Astrocyte (in vitro differentiated cells and primary cell): ENCODE data around the gene ACER1. TPM values are rescaled to one million over a fixed set of nuclear protein-coding genes. Genes with fewer than 3 reads are reported as not detected.

Experiments
- DNase-seq: peaks from one replicate; pipeline ENCODE4 v3.0.0-alpha.2; 2010; ENCODE audit warnings: low read depth
- FAIRE-seq: peaks from 2 replicates; lab custom pipeline; 2011; peaks lifted over from hg19 to GRCh38; lab: Jason Lieb, UNC
- H2AFZ ChIP-seq: 2 replicates; pipeline ENCODE4 v1.6.0; 2012; ENCODE audit warnings: low read depth, low read length, inconsistent platforms
- H3K27ac ChIP-seq: 2 replicates; pipeline ENCODE4 v1.5.1; 2011; ENCODE audit warnings: low read depth, low read length, inconsistent platforms
- H3K27me3 ChIP-seq: 2 replicates; pipeline ENCODE4 v1.6.0; 2011; ENCODE audit warnings: low read length, inconsistent platforms; ENCODE audit not compliant: insufficient read depth
- H3K36me3 ChIP-seq: 2 replicates; pipeline ENCODE4 v1.5.1; 2011; ENCODE audit warnings: low read length, inconsistent platforms; ENCODE audit not compliant: insufficient read depth
- H3K4me1 ChIP-seq: 2 replicates; pipeline ENCODE4 v1.5.1; 2011; ENCODE audit warnings: low read length, inconsistent platforms; ENCODE audit not compliant: insufficient read depth
- H3K4me2 ChIP-seq: 2 replicates; pipeline ENCODE4 v1.6.0; 2012; ENCODE audit warnings: low read length, inconsistent platforms
- H3K4me3 ChIP-seq: 2 replicates; pipeline ENCODE4 v1.5.1; 2011; ENCODE audit warnings: low read depth, mild to moderate bottlenecking, low read length, inconsistent platforms; ENCODE audit not compliant: insufficient read depth
- H3K79me2 ChIP-seq: 2 replicates; pipeline ENCODE4 v1.6.0; 2012; ENCODE audit warnings: mild to moderate bottlenecking, low read length, inconsistent platforms; ENCODE audit not compliant: insufficient read depth
- H3K9ac ChIP-seq: 2 replicates; pipeline ENCODE4 v1.6.0; 2012; ENCODE audit warnings: mild to moderate bottlenecking, low read length, inconsistent platforms
- H3K9me3 ChIP-seq: 2 replicates; pipeline ENCODE4 v1.5.1; 2012; ENCODE audit warnings: low read depth, mild to moderate bottlenecking, low read length, inconsistent platforms; ENCODE audit not compliant: insufficient read depth
- H4K20me1 ChIP-seq: 2 replicates; pipeline ENCODE4 v1.6.0; 2012; ENCODE audit warnings: low read length, inconsistent platforms; ENCODE audit not compliant: insufficient read depth
- H3K27ac Mint-ChIP-seq: one replicate; pipeline ENCODE4 v1.8.0; 2021; ENCODE audit warnings: mild to moderate bottlenecking, mixed read lengths; ENCODE audit not compliant: unreplicated experiment
- H3K27me3 Mint-ChIP-seq: one replicate; pipeline ENCODE4 v1.8.0; 2021; ENCODE audit warnings: low read depth, mixed read lengths; ENCODE audit not compliant: unreplicated experiment
- H3K36me3 Mint-ChIP-seq: one replicate; pipeline ENCODE4 v1.8.0; 2021; ENCODE audit warnings: low read depth, mixed read lengths; ENCODE audit not compliant: unreplicated experiment
- H3K4me1 Mint-ChIP-seq: one replicate; pipeline ENCODE4 v1.8.0; 2021; ENCODE audit warnings: low read depth, mixed read lengths; ENCODE audit not compliant: unreplicated experiment
- H3K4me3 Mint-ChIP-seq: one replicate; pipeline ENCODE4 v1.8.0; 2021; ENCODE audit warnings: mild to moderate bottlenecking, moderate library complexity, mixed read lengths; ENCODE audit not compliant: unreplicated experiment
- H3K9me3 Mint-ChIP-seq: one replicate; pipeline ENCODE4 v1.8.0; 2021; ENCODE audit warnings: mild to moderate bottlenecking, mixed read lengths; ENCODE audit not compliant: unreplicated experiment
- EZH2 ChIP-seq: IDR thresholded peaks from 2 replicates; pipeline ENCODE4 v1.6.1; 2012; ENCODE audit warnings: mild to moderate bottlenecking, low read length, inconsistent platforms; ENCODE audit not compliant: insufficient read depth
- total RNA-seq: library from RNA; stranded (reverse); gene quantifications from 2 replicates; pipeline ENCODE4 v1.2.1, GENCODE V29; 2021
- TF ChIP-seq, protein P1 (sequence below): IDR thresholded peaks from 2 replicates; pipeline ENCODE4 v1.5.1; 2011; ENCODE audit warnings: low read depth, mild to moderate bottlenecking, inconsistent platforms, low read length, moderate library complexity; ENCODE audit not compliant: insufficient read depth

The ACER1 gene
- total RNA-seq, 1 donor from 2014 or later: not detected

DNA sequence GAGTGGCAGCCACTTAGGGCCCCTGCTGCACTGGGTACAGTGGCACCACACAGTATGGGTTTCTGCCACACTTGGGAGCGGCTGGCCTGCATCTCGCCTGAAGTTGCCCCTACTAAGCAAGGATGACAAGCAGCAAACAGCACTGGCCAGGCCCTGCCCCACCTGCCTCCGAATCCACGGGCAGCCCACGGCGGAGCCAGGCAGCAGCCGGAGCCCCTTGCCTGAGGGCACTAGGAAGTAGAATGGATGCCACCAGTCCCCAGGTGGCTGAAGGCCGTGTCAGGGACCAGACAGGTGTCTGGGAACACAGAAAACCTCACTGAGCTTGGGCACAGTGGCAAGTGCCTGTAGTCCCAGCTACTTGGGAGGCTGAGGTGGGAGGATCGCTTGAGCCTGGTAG is 73.0 kb downstream of the ACER1 start:
- Mint-ChIP-seq H3K4me3 (no peak overlapping the region), H3K27me3 (no peaks in the 10 kb centered on the region), H3K27ac (no peak overlapping the region), H3K4me1 (peaks cover 4% of the 10 kb centered on the region), H3K9me3 (no peaks in the 10 kb centered on the region), H3K36me3 (peaks cover 6% of the 10 kb centered on the region)
- H3K79me2 ChIP-seq: peaks cover 80% of the 10 kb centered on the region
- FAIRE-seq: no peak
- no peak for DNase-seq
- TF ChIP-seq, protein P1, sequence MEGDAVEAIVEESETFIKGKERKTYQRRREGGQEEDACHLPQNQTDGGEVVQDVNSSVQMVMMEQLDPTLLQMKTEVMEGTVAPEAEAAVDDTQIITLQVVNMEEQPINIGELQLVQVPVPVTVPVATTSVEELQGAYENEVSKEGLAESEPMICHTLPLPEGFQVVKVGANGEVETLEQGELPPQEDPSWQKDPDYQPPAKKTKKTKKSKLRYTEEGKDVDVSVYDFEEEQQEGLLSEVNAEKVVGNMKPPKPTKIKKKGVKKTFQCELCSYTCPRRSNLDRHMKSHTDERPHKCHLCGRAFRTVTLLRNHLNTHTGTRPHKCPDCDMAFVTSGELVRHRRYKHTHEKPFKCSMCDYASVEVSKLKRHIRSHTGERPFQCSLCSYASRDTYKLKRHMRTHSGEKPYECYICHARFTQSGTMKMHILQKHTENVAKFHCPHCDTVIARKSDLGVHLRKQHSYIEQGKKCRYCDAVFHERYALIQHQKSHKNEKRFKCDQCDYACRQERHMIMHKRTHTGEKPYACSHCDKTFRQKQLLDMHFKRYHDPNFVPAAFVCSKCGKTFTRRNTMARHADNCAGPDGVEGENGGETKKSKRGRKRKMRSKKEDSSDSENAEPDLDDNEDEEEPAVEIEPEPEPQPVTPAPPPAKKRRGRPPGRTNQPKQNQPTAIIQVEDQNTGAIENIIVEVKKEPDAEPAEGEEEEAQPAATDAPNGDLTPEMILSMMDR: no peak
- TF ChIP-seq EZH2: no peak
- H3K27me3 ChIP-seq: no peaks in the 10 kb centered on the region
- H3K9me3 ChIP-seq: no peaks in the 10 kb centered on the region
- H3K27ac ChIP-seq: no peak overlapping the region
- H3K36me3 ChIP-seq: peaks cover 12% of the 10 kb centered on the region
- no peak overlapping the region for H3K4me3 ChIP-seq
- H3K4me1 ChIP-seq: no peaks in the 10 kb centered on the region
- peaks cover 85% of the 10 kb centered on the region for H4K20me1 ChIP-seq
- no peak overlapping the region for H3K4me2 ChIP-seq
- H2AFZ ChIP-seq: no peak overlapping the region
- H3K9ac ChIP-seq: no peak overlapping the region

DNA sequence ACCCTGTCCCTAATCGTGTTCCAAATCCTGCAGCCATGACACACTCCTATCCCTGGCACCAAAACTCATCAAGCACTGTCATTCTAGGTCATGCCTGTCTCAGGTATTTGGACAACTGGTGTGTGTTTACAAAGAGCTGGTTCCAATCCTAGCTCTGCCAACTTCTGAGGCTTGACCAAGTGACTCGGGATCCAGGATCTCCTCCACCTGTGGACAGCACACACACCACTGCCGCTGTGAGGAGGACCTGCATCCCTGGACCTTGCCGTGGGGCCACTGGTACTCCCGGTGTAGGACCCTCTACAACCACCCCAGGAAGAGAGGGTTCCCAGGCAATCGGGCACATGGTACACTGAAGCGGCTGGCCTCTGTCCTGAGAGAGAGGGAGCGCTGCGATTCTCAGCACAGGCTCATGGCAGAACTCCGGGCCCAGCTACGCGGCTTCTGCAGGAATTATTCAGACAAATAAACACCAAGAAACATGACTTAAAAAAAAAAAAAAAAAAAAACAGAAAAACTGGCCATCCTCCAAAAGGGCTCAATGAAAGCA is 74.0 kb downstream of the ACER1 start:
- TF ChIP-seq, protein P1: no peak
- no peak for TF ChIP-seq EZH2
- H3K36me3 Mint-ChIP-seq: peaks cover 6% of the 10 kb centered on the region
- H3K9me3 Mint-ChIP-seq: no peaks in the 10 kb centered on the region
- Histone ChIP-seq H3K27ac (no peak overlapping the region), H3K79me2 (peaks cover 80% of the 10 kb centered on the region), H3K4me3 (no peak overlapping the region), H4K20me1 (peaks cover 87% of the 10 kb centered on the region), H3K4me2 (no peak overlapping the region), H3K27me3 (no peaks in the 10 kb centered on the region), H3K9ac (no peak overlapping the region), H2AFZ (no peak overlapping the region), H3K36me3 (peaks cover 13% of the 10 kb centered on the region), H3K4me1 (no peaks in the 10 kb centered on the region), H3K9me3 (no peaks in the 10 kb centered on the region)
- no peak for DNase-seq
- no peak overlapping the region for H3K27ac Mint-ChIP-seq
- FAIRE-seq: no peak
- no peak overlapping the region for H3K4me3 Mint-ChIP-seq
- peaks cover 4% of the 10 kb centered on the region for H3K4me1 Mint-ChIP-seq
- no peaks in the 10 kb centered on the region for H3K27me3 Mint-ChIP-seq

- Histone ChIP-seq H3K4me3 (no peak overlapping the region), H3K36me3 (peaks cover 13% of the 10 kb centered on the region), H3K79me2 (peaks cover 80% of the 10 kb centered on the region), H3K27me3 (no peaks in the 10 kb centered on the region), H3K9me3 (no peaks in the 10 kb centered on the region), H3K27ac (no peak overlapping the region), H3K4me1 (no peaks in the 10 kb centered on the region), H4K20me1 (peaks cover 87% of the 10 kb centered on the region), H3K9ac (no peak overlapping the region), H3K4me2 (no peak overlapping the region), H2AFZ (no peak overlapping the region)
- DNase-seq: no peak
- H3K4me1 Mint-ChIP-seq: peaks cover 4% of the 10 kb centered on the region
- peaks cover 10% of the 10 kb centered on the region for H3K36me3 Mint-ChIP-seq
- FAIRE-seq: no peak
- H3K27ac Mint-ChIP-seq: no peak overlapping the region
- H3K9me3 Mint-ChIP-seq: no peaks in the 10 kb centered on the region
- no peak overlapping the region for H3K4me3 Mint-ChIP-seq
- TF ChIP-seq EZH2: no peak
- TF ChIP-seq, protein P1: no peak
- H3K27me3 Mint-ChIP-seq: no peaks in the 10 kb centered on the region
Measured at GRCh38 chr19:6258812-6259311, 74.5 kb downstream of the ACER1 start.
